Hematopoietic multipotent progenitor cell treated with erythropoietin and hydrocortisone succinate and interleukin-3 and kit ligand, for 6 days (in vitro differentiated cells): ENCODE data around the gene CEBPZ.
A peak's percentile ranks its signal among the peaks of the same experiment; 100 is the strongest.
"Not testable (repeated sequence)": the region's sequence is repeated elsewhere in the genome, so short reads cannot be mapped to it uniquely, and the experiment has no call there.

Experiments used
- DNase-seq: peaks from one replicate; pipeline ENCODE4 v3.0.0-alpha.2; 2015

The CEBPZ gene

GRCh38 chr2:37211939-37212338 is 19.5 kb downstream of the CEBPZ start:
- no peak for DNase-seq

GRCh38 chr2:37211212-37211611 is 20.2 kb downstream of the CEBPZ start:
- no peak for DNase-seq

GRCh38 chr2:37206760-37207159 is 24.6 kb downstream of the CEBPZ start:
- not testable (repeated sequence) for DNase-seq

- no peak for DNase-seq
Observed at GRCh38 chr2:37205689-37206341, 25.6 kb downstream of the CEBPZ start.

- DNase-seq: not testable (repeated sequence)
Observed at GRCh38 chr2:37205071-37205661, 26.2 kb downstream of the CEBPZ start.

- no peak for DNase-seq
Observed at GRCh38 chr2:37203708-37204107, 27.7 kb downstream of the CEBPZ start.

GRCh38 chr2:37201766-37202165 is 29.6 kb downstream of the CEBPZ start:
- DNase-seq: peak; percentile 64

- DNase-seq: no peak
Observed at GRCh38 chr2:37201208-37201607, 30.2 kb downstream of the CEBPZ start.

- no peak for DNase-seq
Observed at GRCh38 chr2:37198681-37199065, 32.7 kb downstream of the CEBPZ start.

GRCh38 chr2:37196320-37197195 is 34.8 kb downstream of the CEBPZ start, which contains the start of gene CEBPZOS:
TSS of gene CEBPZOS (plus strand) at chr2:37196496. CDS start at chr2:37199705, 3,209 bp downstream.
- peak; percentile 94 for DNase-seq

- DNase-seq: not testable (repeated sequence)
Observed at GRCh38 chr2:37195862-37196319, 35.5 kb downstream of the CEBPZ start.

- no peak for DNase-seq
Observed at GRCh38 chr2:37192551-37192950, 38.8 kb downstream of the CEBPZ start.

- DNase-seq: no peak
Observed at GRCh38 chr2:37191747-37192146, 39.6 kb downstream of the CEBPZ start.

- DNase-seq: no peak
Observed at GRCh38 chr2:37191253-37191652, 40.1 kb downstream of the CEBPZ start.

GRCh38 chr2:37190290-37190689 is 41.1 kb downstream of the CEBPZ start:
- DNase-seq: no peak

- DNase-seq: no peak
Observed at GRCh38 chr2:37189452-37190153, 41.8 kb downstream of the CEBPZ start.

GRCh38 chr2:37188570-37188969 is 42.8 kb downstream of the CEBPZ start, which contains the start of gene SULT6B1:
TSS of gene SULT6B1 (minus strand) at chr2:37188670. CDS start at chr2:37188640, 30 bp downstream.
- no peak for DNase-seq

GRCh38 chr2:37181726-37182684 is 49.4 kb downstream of the CEBPZ start:
- no peak for DNase-seq

GRCh38 chr2:37180640-37181039 is 50.8 kb downstream of the CEBPZ start:
- no peak for DNase-seq

GRCh38 chr2:37180006-37180639 is 51.3 kb downstream of the CEBPZ start:
- no peak for DNase-seq

- no peak for DNase-seq
Observed at GRCh38 chr2:37173741-37174140, 57.7 kb downstream of the CEBPZ start.
